Mesenchymal stem cell (in vitro differentiated cells and primary cell): ENCODE measurements around the gene KRI1. TPM values are rescaled to one million over a fixed set of nuclear protein-coding genes. Genes with fewer than 3 reads are reported as not detected.
A peak's percentile ranks its signal among the peaks of the same experiment; 100 is the strongest.

Source experiments
- DNase-seq: peaks from one replicate; pipeline ENCODE4 v3.0.0-alpha.2; 2013
- H2AFZ ChIP-seq: one replicate; pipeline ENCODE4 v1.6.1; 2013; ENCODE audit warnings: low read depth, mild to moderate bottlenecking, control low read depth, inconsistent platforms, low read length, moderate library complexity
- H2AK5ac ChIP-seq: 2 replicates; pipeline ENCODE4 v1.6.1; 2013; ENCODE audit warnings: low read length, moderate library complexity, mild to moderate bottlenecking, inconsistent platforms; ENCODE audit not compliant: severe bottlenecking
- H2BK120ac ChIP-seq: one replicate; pipeline ENCODE4 v1.6.1; 2013; ENCODE audit warnings: low read depth, mild to moderate bottlenecking, inconsistent platforms, low read length, moderate library complexity
- H2BK12ac ChIP-seq, 2 experiments: one replicate each; pipeline ENCODE4 v1.6.1; 2013; ENCODE audit warnings: inconsistent platforms in 2 of 2, low read length in 2 of 2, mild to moderate bottlenecking in 2 of 2, moderate library complexity in 2 of 2, control low read depth in 1 of 2
- H2BK15ac ChIP-seq: one replicate; pipeline ENCODE4 v1.6.1; 2013; ENCODE audit warnings: mild to moderate bottlenecking, low read depth, inconsistent platforms; ENCODE audit not compliant: poor library complexity, severe bottlenecking
- H2BK5ac ChIP-seq: 2 replicates; pipeline ENCODE4 v1.6.1; 2013; ENCODE audit warnings: low read depth, mild to moderate bottlenecking, low read length, control low read depth, inconsistent platforms; ENCODE audit not compliant: poor library complexity, severe bottlenecking
- H3K14ac ChIP-seq, 2 experiments: one replicate each; pipeline ENCODE4 v1.6.1; 2013; ENCODE audit warnings: inconsistent platforms in 2 of 2, low read length in 2 of 2, control low read depth in 1 of 2, mild to moderate bottlenecking in 1 of 2, moderate library complexity in 1 of 2
- H3K18ac ChIP-seq, 2 experiments: one replicate each; pipeline ENCODE4 v1.6.1; 2013; ENCODE audit warnings: inconsistent platforms in 2 of 2, low read length in 2 of 2, control low read depth in 1 of 2, low read depth in 1 of 2, mild to moderate bottlenecking in 1 of 2
- H3K23ac ChIP-seq, 2 experiments: one replicate each; pipeline ENCODE4 v1.6.1; 2013; ENCODE audit warnings: inconsistent platforms in 2 of 2, low read length in 2 of 2, mild to moderate bottlenecking in 2 of 2, moderate library complexity in 2 of 2, control low read depth in 1 of 2
- H3K27ac ChIP-seq: 2 replicates; pipeline ENCODE4 v1.5.1; 2013; ENCODE audit warnings: mild to moderate bottlenecking, moderate library complexity, low read length, control low read depth, inconsistent platforms; ENCODE audit not compliant: poor library complexity, severe bottlenecking
- H3K27me3 ChIP-seq, 2 experiments: 2 replicates each; pipeline versions ENCODE4 v1.6.1 to v1.7.0; 2013; ENCODE audit warnings: low read length in 2 of 2, mild to moderate bottlenecking in 2 of 2, moderate library complexity in 2 of 2, control low read depth in 1 of 2, inconsistent platforms in 1 of 2; ENCODE audit not compliant: control insufficient read depth in 1 of 2, insufficient read depth in 1 of 2
- H3K36me3 ChIP-seq, 2 experiments: 2 replicates each; pipeline versions ENCODE4 v1.6.1 to v1.7.0; 2013; ENCODE audit warnings: low read length in 2 of 2, control low read depth in 1 of 2, inconsistent platforms in 1 of 2, low read depth in 1 of 2, mild to moderate bottlenecking in 1 of 2; ENCODE audit not compliant: insufficient read depth in 2 of 2, control insufficient read depth in 1 of 2
- H3K4ac ChIP-seq, 2 experiments: one replicate each; pipeline ENCODE4 v1.6.1; 2013; ENCODE audit warnings: inconsistent platforms in 2 of 2, low read length in 2 of 2, mild to moderate bottlenecking in 2 of 2, moderate library complexity in 2 of 2, control low read depth in 1 of 2, low read depth in 1 of 2
- H3K4me1 ChIP-seq: 2 replicates; pipeline ENCODE4 v1.6.1; 2013; ENCODE audit warnings: low read depth, low read length, control low read depth; ENCODE audit not compliant: control insufficient read depth, insufficient read depth
- H3K4me2 ChIP-seq: 2 replicates; pipeline ENCODE4 v1.6.1; 2013; ENCODE audit warnings: low read length, mild to moderate bottlenecking, inconsistent platforms; ENCODE audit not compliant: poor library complexity, severe bottlenecking
- H3K4me3 ChIP-seq, 2 experiments: 2 replicates each; pipeline versions ENCODE4 v1.5.1 to v1.7.0; 2013; ENCODE audit warnings: low read length in 2 of 2, mild to moderate bottlenecking in 2 of 2, control low read depth in 1 of 2, low read depth in 1 of 2; ENCODE audit not compliant: insufficient read depth in 1 of 2
- H3K79me1 ChIP-seq: replicated peaks from 2 replicates; pipeline ENCODE4 v1.6.1; 2013; ENCODE audit warnings: mild to moderate bottlenecking, control low read depth, low read length, inconsistent platforms; ENCODE audit not compliant: poor library complexity, severe bottlenecking
- H3K9ac ChIP-seq: 2 replicates; pipeline ENCODE4 v1.7.0; 2013; ENCODE audit warnings: mild to moderate bottlenecking, low read length, moderate library complexity
- H3K9me3 ChIP-seq: 2 replicates; pipeline ENCODE4 v1.7.0; 2013; ENCODE audit warnings: mild to moderate bottlenecking, low read length; ENCODE audit not compliant: control insufficient read depth
- H4K8ac ChIP-seq: one replicate; pipeline ENCODE4 v1.6.1; 2013; ENCODE audit warnings: inconsistent platforms, mild to moderate bottlenecking, low read length, moderate library complexity
- H4K91ac ChIP-seq: one replicate; pipeline ENCODE4 v1.6.1; 2013; ENCODE audit warnings: mild to moderate bottlenecking, low read length, inconsistent platforms
- WGBS: methylation state at CpG from one replicate; pipeline ENCODE4 v1.1.7; 2013; ENCODE audit warnings: mixed read lengths; 5-methylcytosine and 5-hydroxymethylcytosine counted together
- small RNA-seq: library from polyadenylated mRNA; stranded (forward); fragments of <200 nt; extraction: miRNeasy Mini kit (QIAGEN cat#:217004); gene quantifications from one replicate; pipeline ENCODE3, GENCODE V24; 2013; ENCODE audit warnings: low read depth

The KRI1 gene

DNA sequence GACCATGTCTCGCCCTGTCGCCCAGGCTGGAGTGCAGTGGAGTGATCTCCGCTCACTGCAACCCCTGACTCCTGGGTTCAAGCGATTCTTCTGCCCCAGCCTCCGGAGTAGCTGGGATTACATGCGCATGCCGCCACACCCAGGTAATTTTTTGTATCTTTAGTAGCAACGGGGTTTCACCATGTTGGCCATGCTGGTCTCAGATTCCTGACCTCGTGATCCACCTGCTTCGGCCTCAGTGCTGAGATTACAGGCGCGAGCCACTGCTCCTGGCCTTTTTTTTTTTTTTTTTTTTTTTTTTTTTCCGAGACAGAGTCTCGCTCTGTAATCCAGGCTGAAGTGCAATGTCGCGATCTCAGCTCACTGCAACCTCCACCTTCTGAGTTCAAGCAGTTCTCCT, 57.8 kb downstream of the KRI1 start:
- no peaks in the 10 kb centered on the region for H3K9me3 ChIP-seq
- H2BK15ac ChIP-seq: no peak overlapping the region
- no peak overlapping the region for H2BK120ac ChIP-seq
- H4K91ac ChIP-seq: no peak overlapping the region
- no peak overlapping the region for H3K14ac ChIP-seq
- no peak overlapping the region for H3K23ac ChIP-seq
- H2AK5ac ChIP-seq: no peak overlapping the region
- no peak overlapping the region for H4K8ac ChIP-seq
- no peak overlapping the region for H2AFZ ChIP-seq
- H3K18ac ChIP-seq: no peak overlapping the region
- H3K36me3 ChIP-seq: no peaks in the 10 kb centered on the region
- H3K27me3 ChIP-seq: peaks cover 0 to 13% of the 10 kb centered on the region in 2 experiments
- DNase-seq: no peak
- H3K27ac ChIP-seq: no peak overlapping the region
- no peak overlapping the region for H3K4me3 ChIP-seq
- H3K4me2 ChIP-seq: no peak overlapping the region
- H3K4ac ChIP-seq: no peak overlapping the region
- no peak overlapping the region for H2BK5ac ChIP-seq
- peaks cover 12% of the 10 kb centered on the region for H3K4me1 ChIP-seq
- no peak overlapping the region for H2BK12ac ChIP-seq
- no peak overlapping the region for H3K9ac ChIP-seq
- WGBS: 95% methylated on average over 15 of the region's 16 CpGs
- no peaks in the 10 kb centered on the region for H3K79me1 ChIP-seq

GRCh38 chr19:10505583-10506229, 60.1 kb downstream of the KRI1 start:
- no peaks in the 10 kb centered on the region for H3K36me3 ChIP-seq
- H3K23ac ChIP-seq: no peak overlapping the region
- peak overlapping the region; percentile 26 for H3K9ac ChIP-seq
- H3K79me1 ChIP-seq: no peaks in the 10 kb centered on the region
- H2AFZ ChIP-seq: peak overlapping the region; percentile 77
- H2BK15ac ChIP-seq: no peak overlapping the region
- H3K9me3 ChIP-seq: no peaks in the 10 kb centered on the region
- no peak overlapping the region for H2AK5ac ChIP-seq
- H3K14ac ChIP-seq: no peak overlapping the region
- H3K4me1 ChIP-seq: peaks cover 13% of the 10 kb centered on the region
- H2BK12ac ChIP-seq: no peak overlapping the region
- H3K4ac ChIP-seq: no peak overlapping the region
- no peak overlapping the region for H4K8ac ChIP-seq
- no peak overlapping the region for H3K27ac ChIP-seq
- no peak overlapping the region for H3K18ac ChIP-seq
- no peak overlapping the region for H3K4me2 ChIP-seq
- no peak overlapping the region for H2BK120ac ChIP-seq
- H3K27me3 ChIP-seq: peaks cover 0 to 2% of the 10 kb centered on the region in 2 experiments
- 31% methylated on average over 16 of the region's 17 CpGs for WGBS
- no peak overlapping the region for H2BK5ac ChIP-seq
- H4K91ac ChIP-seq: no peak overlapping the region
- DNase-seq: peak; percentile 70
- H3K4me3 ChIP-seq: no peak overlapping the region

Small RNAs within 50 kb of the gene (small RNA-seq; reads per million reads assigned to genes)
- not detected for gene MIR1238
- not detected for gene RNU7-140P
